OCI-LY3 (cell line): ENCODE data around the gene CHD9.

Experiments
- EZH2phosphoT487 ChIP-seq: fragments of 200-600 bp; shearing (Covaris generic); IDR thresholded peaks from 2 replicates; pipeline ENCODE4 v1.6.1; 2018; ENCODE audit warnings: antibody characterized with exemption, mixed run types, low read depth
- TF ChIP-seq, protein P1 (sequence below): fragments of 200-600, 300-600 bp; sonication (generic); IDR thresholded peaks from 2 replicates; pipeline ENCODE4 v1.5.1; 2014; ENCODE audit warnings: antibody characterized with exemption, low read length, low read depth

DNA sequence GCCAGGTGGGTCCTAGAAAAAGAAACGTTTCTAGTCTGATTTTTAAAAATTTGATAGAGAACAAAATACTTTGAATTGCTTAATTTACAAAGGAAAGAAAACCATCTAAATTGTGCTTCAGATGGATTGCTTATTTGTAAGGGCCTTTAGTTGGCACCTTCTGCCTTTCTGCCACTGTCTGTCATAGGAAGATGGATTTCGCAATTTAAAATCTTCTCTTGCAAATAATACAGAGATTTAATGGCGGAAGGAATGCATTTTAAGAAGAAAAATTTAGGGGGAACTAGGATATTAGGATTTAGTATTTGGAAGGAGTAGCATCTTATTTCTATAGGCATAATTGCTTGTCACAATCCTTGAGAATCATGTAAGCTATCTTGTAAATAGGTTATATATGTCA, 204.0 kb downstream of the CHD9 start:
- TF ChIP-seq, protein P1, sequence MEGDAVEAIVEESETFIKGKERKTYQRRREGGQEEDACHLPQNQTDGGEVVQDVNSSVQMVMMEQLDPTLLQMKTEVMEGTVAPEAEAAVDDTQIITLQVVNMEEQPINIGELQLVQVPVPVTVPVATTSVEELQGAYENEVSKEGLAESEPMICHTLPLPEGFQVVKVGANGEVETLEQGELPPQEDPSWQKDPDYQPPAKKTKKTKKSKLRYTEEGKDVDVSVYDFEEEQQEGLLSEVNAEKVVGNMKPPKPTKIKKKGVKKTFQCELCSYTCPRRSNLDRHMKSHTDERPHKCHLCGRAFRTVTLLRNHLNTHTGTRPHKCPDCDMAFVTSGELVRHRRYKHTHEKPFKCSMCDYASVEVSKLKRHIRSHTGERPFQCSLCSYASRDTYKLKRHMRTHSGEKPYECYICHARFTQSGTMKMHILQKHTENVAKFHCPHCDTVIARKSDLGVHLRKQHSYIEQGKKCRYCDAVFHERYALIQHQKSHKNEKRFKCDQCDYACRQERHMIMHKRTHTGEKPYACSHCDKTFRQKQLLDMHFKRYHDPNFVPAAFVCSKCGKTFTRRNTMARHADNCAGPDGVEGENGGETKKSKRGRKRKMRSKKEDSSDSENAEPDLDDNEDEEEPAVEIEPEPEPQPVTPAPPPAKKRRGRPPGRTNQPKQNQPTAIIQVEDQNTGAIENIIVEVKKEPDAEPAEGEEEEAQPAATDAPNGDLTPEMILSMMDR, result no peak
- TF ChIP-seq EZH2phosphoT487, result no peak
